Esophagus (tissue), 2 donors: ENCODE results near the gene MRPL55. TPM values are rescaled to one million over a fixed set of nuclear protein-coding genes. Genes with fewer than 3 reads are reported as not detected.
A peak's percentile ranks its signal among the peaks of the same experiment; 100 is the strongest.

ENCODE experiments used
- H3K27ac ChIP-seq, 2 donors: one replicate each; pipeline ENCODE4 v1.5.1; 2013; ENCODE audit warnings: low read depth in 2 of 2, mild to moderate bottlenecking in 2 of 2, inconsistent platforms in 1 of 2, low read length in 1 of 2, moderate library complexity in 1 of 2
- H3K27me3 ChIP-seq, 2 donors: one replicate each; pipeline ENCODE4 v1.6.1; 2013; ENCODE audit warnings: low read length in 2 of 2, control low read depth in 1 of 2, mild to moderate bottlenecking in 1 of 2; ENCODE audit not compliant: insufficient read depth in 2 of 2, control insufficient read depth in 1 of 2
- H3K36me3 ChIP-seq, 2 donors: one replicate each; pipeline ENCODE4 v1.6.1; 2013; ENCODE audit warnings: low read length in 1 of 2; ENCODE audit not compliant: control insufficient read depth in 2 of 2, insufficient read depth in 2 of 2
- H3K4me1 ChIP-seq, 2 donors: one replicate each; pipeline ENCODE4 v1.6.1; 2013; ENCODE audit warnings: low read length in 1 of 2; ENCODE audit not compliant: control insufficient read depth in 2 of 2, insufficient read depth in 2 of 2
- H3K4me3 ChIP-seq, 2 donors: one replicate each; pipeline ENCODE4 v1.5.1; 2013; ENCODE audit warnings: low read length in 2 of 2, mild to moderate bottlenecking in 2 of 2, low read depth in 1 of 2, moderate library complexity in 1 of 2
- H3K9me3 ChIP-seq, 2 donors: one replicate each; pipeline ENCODE4 v1.6.1; 2013; ENCODE audit warnings: mild to moderate bottlenecking in 2 of 2, low read depth in 1 of 2, low read length in 1 of 2, moderate library complexity in 1 of 2; ENCODE audit not compliant: control insufficient read depth in 2 of 2, insufficient read depth in 1 of 2
- WGBS, 2 donors: extraction: QIAGEN DNeasy Blood & Tissue Kit; methylation state at CpG; one replicate each; pipeline ENCODE4 v1.1.7; 2013; 5-methylcytosine and 5-hydroxymethylcytosine counted together
- polyA plus RNA-seq, 2 donors: library from polyadenylated mRNA; stranded (reverse); fragments of 200-250 nt; gene quantifications; one replicate each; pipeline ENCODE4 v1.2.3, GENCODE V29; 2013
- donor health status: healthy with polysubstance abuse.
- donor health status: Bipolar disorder and iron deficiency.

Gene MRPL55
- polyA plus RNA-seq, 2 donors = 87.0 to 94.9 TPM

DNA sequence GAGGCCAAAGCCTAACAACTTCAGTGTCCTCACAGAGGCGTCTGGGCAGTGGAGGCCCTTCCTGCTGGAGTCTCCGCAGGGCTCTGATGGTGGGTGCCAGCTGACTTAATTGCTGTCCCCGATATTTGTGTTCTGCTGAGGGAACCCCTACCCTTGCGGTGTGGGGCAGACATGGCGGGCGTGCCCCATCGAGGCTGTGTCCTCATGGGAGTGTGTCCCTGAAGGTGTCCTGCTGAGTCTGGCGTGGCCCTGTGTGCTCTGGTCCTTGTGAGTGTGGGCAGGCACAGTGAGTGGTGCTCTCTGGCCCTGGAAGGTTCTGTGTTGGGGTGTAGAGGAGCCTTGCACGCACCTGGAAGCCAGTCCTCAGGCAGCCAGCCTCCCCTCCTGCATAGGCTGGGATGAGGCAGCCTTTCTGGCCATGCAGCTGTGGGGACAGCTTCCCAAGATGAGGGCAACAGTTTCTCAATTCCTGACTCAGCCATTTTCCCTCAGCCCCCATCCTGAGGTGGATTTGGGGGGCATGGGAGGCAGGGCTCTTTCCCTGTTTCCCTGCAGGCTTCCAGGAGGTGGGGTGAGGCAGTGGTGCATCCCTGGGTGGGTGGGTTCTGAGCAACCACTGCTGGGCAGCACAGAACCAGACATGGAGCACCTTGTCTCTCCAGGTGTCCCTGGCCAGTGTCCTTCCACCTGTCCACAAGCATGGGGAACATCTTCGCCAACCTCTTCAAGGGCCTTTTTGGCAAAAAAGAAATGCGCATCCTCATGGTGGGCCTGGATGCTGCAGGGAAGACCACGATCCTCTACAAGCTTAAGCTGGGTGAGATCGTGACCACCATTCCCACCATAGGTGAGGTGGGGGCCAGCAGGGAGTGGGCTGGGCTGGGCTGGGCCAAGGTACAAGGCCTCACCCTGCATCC, 12.4 kb downstream of the MRPL55 start:
- WGBS, 2 donors = 93 to 94% methylated on average over 13 of the region's 13 CpGs
- H3K4me1 ChIP-seq = peaks cover 8 to 23% of the 10 kb centered on the region in 2 donors
- H3K9me3 ChIP-seq = peaks cover 3 to 4% of the 10 kb centered on the region in 2 donors
- H3K27ac ChIP-seq = no peak overlapping the region
- H3K4me3 ChIP-seq = no peak overlapping the region
- H3K27me3 ChIP-seq = no peaks in the 10 kb centered on the region
- peaks cover 4 to 40% of the 10 kb centered on the region in 2 donors for H3K36me3 ChIP-seq

GRCh38 chr1:228095938-228096337, 13.2 kb downstream of the MRPL55 start:
- Histone ChIP-seq H3K27ac (no peak overlapping the region), H3K27me3 (no peaks in the 10 kb centered on the region), H3K4me1 (peaks cover 6 to 26% of the 10 kb centered on the region in 2 donors), H3K9me3 (peaks cover 3 to 4% of the 10 kb centered on the region in 2 donors), H3K4me3 (no peak overlapping the region), H3K36me3 (peaks cover 2 to 39% of the 10 kb centered on the region in 2 donors)
- 91 to 96% methylated on average over 8 of the region's 8 CpGs for WGBS, 2 donors

DNA sequence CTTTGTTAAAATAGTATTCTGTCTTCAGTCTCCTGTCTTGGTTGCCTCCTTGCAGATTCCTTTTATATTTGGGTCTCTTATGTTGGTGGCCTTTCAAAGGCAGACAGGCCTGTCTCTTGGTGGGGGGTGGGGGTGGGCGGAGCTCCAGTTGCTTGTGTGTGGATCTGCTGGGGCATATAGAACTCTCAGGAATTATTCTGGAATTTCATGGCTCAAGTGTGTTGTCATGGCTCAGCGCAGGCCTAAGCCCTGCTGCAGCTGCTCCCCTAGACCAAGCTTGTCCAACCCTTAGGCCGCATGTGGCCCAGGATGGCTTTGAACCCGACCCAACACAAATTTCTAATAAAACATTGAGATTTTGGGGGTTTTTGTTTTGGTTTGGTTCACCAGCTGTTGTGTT, 13.9 kb downstream of the MRPL55 start:
- peaks cover 13 to 32% of the 10 kb centered on the region in 2 donors for H3K4me1 ChIP-seq
- peaks cover 0 to 38% of the 10 kb centered on the region in 2 donors for H3K36me3 ChIP-seq
- 97 to 98% methylated on average over 4 of the region's 4 CpGs for WGBS, 2 donors
- H3K4me3 ChIP-seq = no peak overlapping the region
- peaks cover 3 to 4% of the 10 kb centered on the region in 2 donors for H3K9me3 ChIP-seq
- H3K27ac ChIP-seq = no peak overlapping the region
- no peaks in the 10 kb centered on the region for H3K27me3 ChIP-seq

- WGBS, 2 donors = 89 to 93% methylated on average over 13 of the region's 13 CpGs
- H3K4me3 ChIP-seq = no peak overlapping the region
- H3K27ac ChIP-seq = no peak overlapping the region
- H3K4me1 ChIP-seq = peaks cover 19 to 38% of the 10 kb centered on the region in 2 donors
- H3K36me3 ChIP-seq = peaks cover 0 to 32% of the 10 kb centered on the region in 2 donors
- no peaks in the 10 kb centered on the region for H3K27me3 ChIP-seq
- H3K9me3 ChIP-seq = peaks cover 3 to 4% of the 10 kb centered on the region in 2 donors
Measured at GRCh38 chr1:228094432-228095016, 14.6 kb downstream of the MRPL55 start.

GRCh38 chr1:228093050-228093906, 15.8 kb downstream of the MRPL55 start:
- peaks cover 3 to 4% of the 10 kb centered on the region in 2 donors for H3K9me3 ChIP-seq
- peaks cover 26 to 46% of the 10 kb centered on the region in 2 donors for H3K4me1 ChIP-seq
- peak overlapping the region; percentile 36 to 80 for H3K27ac ChIP-seq
- no peaks in the 10 kb centered on the region for H3K27me3 ChIP-seq
- H3K36me3 ChIP-seq = peaks cover 0 to 27% of the 10 kb centered on the region in 2 donors
- 81 to 82% methylated on average over 20 of the region's 20 CpGs for WGBS, 2 donors
- H3K4me3 ChIP-seq = peak overlapping the region in 1 of 2 donors; percentile 2

DNA sequence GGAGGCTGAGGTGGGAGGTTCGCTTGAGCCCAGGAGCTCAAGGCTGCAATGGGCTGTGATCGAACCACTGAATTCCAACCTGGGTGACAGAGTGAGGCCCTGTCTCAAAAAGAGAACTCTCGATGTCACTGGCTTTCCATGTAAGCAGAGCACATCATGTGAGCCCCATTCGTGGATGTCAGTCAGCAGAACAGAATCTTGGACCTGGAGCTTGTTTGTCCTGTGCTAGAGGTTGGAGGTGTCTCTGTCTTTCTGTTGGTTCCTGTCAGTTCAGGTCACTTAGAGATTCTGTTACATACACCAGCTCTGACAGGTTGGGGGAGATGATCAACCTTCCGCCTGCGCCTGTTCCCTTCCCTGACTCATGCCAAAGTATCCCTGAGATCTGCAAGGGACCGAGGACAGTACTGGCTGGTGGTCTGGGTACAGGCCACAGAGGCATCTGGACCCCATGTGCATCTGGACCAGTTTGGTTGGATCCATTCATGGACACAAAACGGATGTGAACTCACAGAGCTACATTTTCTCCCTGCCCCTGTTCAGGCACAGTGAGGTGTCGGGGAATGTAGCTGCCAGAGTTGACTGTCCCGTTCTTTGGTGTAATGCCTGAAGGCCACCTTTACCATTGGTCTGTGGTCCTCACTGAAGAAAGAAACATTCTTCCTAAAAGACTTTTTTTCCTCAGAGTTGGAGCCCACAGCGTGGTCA, 16.6 kb downstream of the MRPL55 start:
- no peak overlapping the region for H3K4me3 ChIP-seq
- H3K27ac ChIP-seq = peak overlapping the region; percentile 36 to 80
- peaks cover 0 to 20% of the 10 kb centered on the region in 2 donors for H3K36me3 ChIP-seq
- 72 to 73% methylated on average over 11 of the region's 11 CpGs for WGBS, 2 donors
- no peaks in the 10 kb centered on the region for H3K27me3 ChIP-seq
- H3K4me1 ChIP-seq = peaks cover 31 to 52% of the 10 kb centered on the region in 2 donors
- H3K9me3 ChIP-seq = peaks cover 3 to 4% of the 10 kb centered on the region in 2 donors

DNA sequence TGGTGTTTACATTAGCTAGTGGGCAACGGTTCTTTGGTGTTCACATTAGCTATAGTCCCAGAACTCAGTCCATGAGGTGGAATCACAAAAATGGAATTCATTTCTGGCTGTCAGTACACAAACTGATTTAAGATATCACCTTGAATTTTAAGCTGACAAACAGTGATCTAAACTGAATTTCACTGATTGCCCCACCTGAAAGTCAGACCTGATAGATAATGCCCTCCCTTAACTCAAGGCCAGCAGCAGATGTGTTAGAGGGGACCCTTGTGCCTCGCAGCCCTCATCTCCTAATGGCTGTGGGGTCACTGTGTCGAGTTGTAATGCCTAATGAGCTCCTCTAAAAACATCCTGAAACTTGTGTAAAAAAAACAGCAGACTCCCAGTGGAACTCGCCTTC, 18.0 kb downstream of the MRPL55 start:
- Histone ChIP-seq H3K9me3 (peaks cover 3 to 4% of the 10 kb centered on the region in 2 donors), H3K27me3 (no peaks in the 10 kb centered on the region), H3K36me3 (peaks cover 0 to 8% of the 10 kb centered on the region in 2 donors), H3K27ac (no peak overlapping the region), H3K4me1 (peaks cover 31 to 48% of the 10 kb centered on the region in 2 donors), H3K4me3 (no peak overlapping the region)
- WGBS, 2 donors = 47 to 58% methylated on average over 4 of the region's 4 CpGs

DNA sequence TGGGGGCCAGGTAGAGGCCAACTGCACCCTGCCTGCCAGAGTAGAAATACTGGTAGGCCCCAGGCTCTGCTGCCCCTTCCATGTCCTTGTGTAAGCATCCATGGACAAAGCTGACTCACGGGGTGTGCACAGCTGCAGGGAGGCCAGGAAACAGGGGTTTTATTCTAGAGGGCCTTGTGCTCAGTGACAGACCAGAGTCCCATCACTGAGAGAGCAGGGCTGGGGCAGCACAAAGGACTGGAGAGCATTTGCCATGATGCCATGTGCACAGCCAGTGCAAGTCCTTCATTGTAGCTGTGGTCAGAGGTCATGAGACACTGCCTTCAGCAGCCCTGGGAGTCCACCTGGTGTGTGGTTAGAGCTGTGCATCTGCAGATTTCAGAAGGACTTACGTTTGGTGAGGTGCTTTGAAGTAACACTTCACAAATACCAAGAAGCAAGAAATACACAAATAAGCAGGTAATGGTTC, 18.5 kb downstream of the MRPL55 start:
- H3K4me3 ChIP-seq = no peak overlapping the region
- H3K27ac ChIP-seq = peak overlapping the region in 1 of 2 donors; percentile 83
- WGBS, 2 donors = 20 to 23% methylated on average over 2 of the region's 2 CpGs
- no peaks in the 10 kb centered on the region for H3K27me3 ChIP-seq
- peaks cover 29 to 50% of the 10 kb centered on the region in 2 donors for H3K4me1 ChIP-seq
- H3K9me3 ChIP-seq = peaks cover 3 to 4% of the 10 kb centered on the region in 2 donors
- peaks cover 0 to 8% of the 10 kb centered on the region in 2 donors for H3K36me3 ChIP-seq
